ENCODE results near the gene MAPKAP1.

DNA sequence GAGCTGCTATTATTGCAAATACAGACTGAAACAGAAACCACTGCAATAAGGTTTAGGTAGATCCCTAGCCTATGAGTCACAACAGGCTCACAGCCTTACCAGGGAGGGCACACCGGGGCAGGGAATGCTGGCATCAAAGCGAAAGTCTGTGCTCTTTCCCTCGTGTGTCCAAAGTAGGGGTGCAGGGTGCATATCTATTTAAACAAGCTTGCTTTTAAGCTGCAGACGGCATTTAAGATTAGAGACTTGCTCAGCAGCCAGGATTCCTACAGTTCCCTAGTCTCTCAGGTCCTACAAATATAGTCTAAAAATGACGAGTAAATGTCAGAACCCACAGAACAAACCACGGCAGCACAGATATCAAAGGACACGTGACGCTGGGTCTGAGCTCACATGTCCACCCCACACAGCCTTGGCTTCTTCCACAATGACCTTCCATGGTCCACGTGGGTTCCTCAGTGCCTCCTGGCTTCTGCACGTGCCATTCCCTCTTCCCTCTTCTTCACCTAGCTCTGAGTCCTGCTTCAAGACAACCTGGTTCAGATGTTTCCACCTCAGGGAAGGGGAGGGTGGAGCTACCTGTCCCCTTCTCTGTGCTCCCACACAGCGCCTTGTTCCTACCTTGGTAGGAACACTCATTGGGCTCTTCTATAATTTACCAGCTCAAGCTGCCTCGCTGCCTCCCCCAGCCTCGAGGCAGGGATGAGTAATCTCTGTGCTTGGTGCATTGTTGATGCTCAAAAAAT is 193.2 kb downstream of the MAPKAP1 start:
- TF ChIP-seq CTCF (conservative IDR thresholded peaks at IDR 0.05 in 1 of 2, IDR thresholded peaks at IDR 0.05 in 1 of 2; ENCODE audit: extremely low read depth in 1 of 2, insufficient read depth in 1 of 2, low read depth in 1 of 2, low read length in 2 of 2), result peak in 1 of 2 donors; percentile 0
- TF ChIP-seq EZH2 (IDR thresholded peaks at IDR 0.05; ENCODE audit: borderline replicate concordance, low read length), result no peak

Measured in mammary epithelial cell (primary cell).